ENCODE data around the gene ZNF682.

ZNF682 gene

GRCh38 chr19:19956434-19957075, 82.8 kb downstream of the ZNF682 start:
- no peak overlapping the region for H3K27ac ChIP-seq (replicated peaks)
- no peak overlapping the region for H3K4me3 ChIP-seq (replicated peaks; ENCODE audit: insufficient read depth, low read length)
- no peak for DNase-seq (ENCODE audit: low read depth in 1 of 2, low spot score in 1 of 2)
- TF ChIP-seq GABPA (IDR thresholded peaks at IDR 0.05; ENCODE audit: low read depth) (no peak), POLR2AphosphoS5 (IDR thresholded peaks at IDR 0.05; ENCODE audit: low read depth) (no peak), REST (IDR thresholded peaks at IDR 0.05; ENCODE audit: insufficient replicate concordance, low read depth) (no peak), SPI1 (IDR thresholded peaks at IDR 0.05; ENCODE audit: borderline replicate concordance, low read depth) (no peak)
- TF ChIP-seq, protein P1, sequence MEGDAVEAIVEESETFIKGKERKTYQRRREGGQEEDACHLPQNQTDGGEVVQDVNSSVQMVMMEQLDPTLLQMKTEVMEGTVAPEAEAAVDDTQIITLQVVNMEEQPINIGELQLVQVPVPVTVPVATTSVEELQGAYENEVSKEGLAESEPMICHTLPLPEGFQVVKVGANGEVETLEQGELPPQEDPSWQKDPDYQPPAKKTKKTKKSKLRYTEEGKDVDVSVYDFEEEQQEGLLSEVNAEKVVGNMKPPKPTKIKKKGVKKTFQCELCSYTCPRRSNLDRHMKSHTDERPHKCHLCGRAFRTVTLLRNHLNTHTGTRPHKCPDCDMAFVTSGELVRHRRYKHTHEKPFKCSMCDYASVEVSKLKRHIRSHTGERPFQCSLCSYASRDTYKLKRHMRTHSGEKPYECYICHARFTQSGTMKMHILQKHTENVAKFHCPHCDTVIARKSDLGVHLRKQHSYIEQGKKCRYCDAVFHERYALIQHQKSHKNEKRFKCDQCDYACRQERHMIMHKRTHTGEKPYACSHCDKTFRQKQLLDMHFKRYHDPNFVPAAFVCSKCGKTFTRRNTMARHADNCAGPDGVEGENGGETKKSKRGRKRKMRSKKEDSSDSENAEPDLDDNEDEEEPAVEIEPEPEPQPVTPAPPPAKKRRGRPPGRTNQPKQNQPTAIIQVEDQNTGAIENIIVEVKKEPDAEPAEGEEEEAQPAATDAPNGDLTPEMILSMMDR (IDR thresholded peaks at IDR 0.05; ENCODE audit: insufficient read depth, low read length): no peak
- H3K27me3 ChIP-seq (ENCODE audit: insufficient read depth, poor library complexity, severe bottlenecking): no peaks in the 10 kb centered on the region

- H3K27ac ChIP-seq (replicated peaks): no peak overlapping the region
- no peak for TF ChIP-seq POLR2AphosphoS5 (IDR thresholded peaks at IDR 0.05; ENCODE audit: low read depth)
- TF ChIP-seq SPI1 (IDR thresholded peaks at IDR 0.05; ENCODE audit: borderline replicate concordance, low read depth): no peak
- TF ChIP-seq, protein P1 (IDR thresholded peaks at IDR 0.05; ENCODE audit: insufficient read depth, low read length): no peak
- TF ChIP-seq GABPA (IDR thresholded peaks at IDR 0.05; ENCODE audit: low read depth): no peak
- no peak for TF ChIP-seq REST (IDR thresholded peaks at IDR 0.05; ENCODE audit: insufficient replicate concordance, low read depth)
- no peak for DNase-seq (ENCODE audit: low read depth in 1 of 2, low spot score in 1 of 2)
These were observed 84.1 kb downstream of the ZNF682 start for GRCh38 chr19:19955208-19955607.

More at GRCh38 chr19:19955208-19955607, 84.1 kb downstream of the ZNF682 start:
- Histone ChIP-seq H3K4me3 (replicated peaks; ENCODE audit: insufficient read depth, low read length) (no peak overlapping the region), H3K27me3 (ENCODE audit: insufficient read depth, poor library complexity, severe bottlenecking) (no peaks in the 10 kb centered on the region)

All from HL-60 (cell line).